ENCODE data around the gene DCDC2B.
A peak's percentile ranks its signal among the peaks of the same experiment; 100 is the strongest.

DCDC2B gene

DNA sequence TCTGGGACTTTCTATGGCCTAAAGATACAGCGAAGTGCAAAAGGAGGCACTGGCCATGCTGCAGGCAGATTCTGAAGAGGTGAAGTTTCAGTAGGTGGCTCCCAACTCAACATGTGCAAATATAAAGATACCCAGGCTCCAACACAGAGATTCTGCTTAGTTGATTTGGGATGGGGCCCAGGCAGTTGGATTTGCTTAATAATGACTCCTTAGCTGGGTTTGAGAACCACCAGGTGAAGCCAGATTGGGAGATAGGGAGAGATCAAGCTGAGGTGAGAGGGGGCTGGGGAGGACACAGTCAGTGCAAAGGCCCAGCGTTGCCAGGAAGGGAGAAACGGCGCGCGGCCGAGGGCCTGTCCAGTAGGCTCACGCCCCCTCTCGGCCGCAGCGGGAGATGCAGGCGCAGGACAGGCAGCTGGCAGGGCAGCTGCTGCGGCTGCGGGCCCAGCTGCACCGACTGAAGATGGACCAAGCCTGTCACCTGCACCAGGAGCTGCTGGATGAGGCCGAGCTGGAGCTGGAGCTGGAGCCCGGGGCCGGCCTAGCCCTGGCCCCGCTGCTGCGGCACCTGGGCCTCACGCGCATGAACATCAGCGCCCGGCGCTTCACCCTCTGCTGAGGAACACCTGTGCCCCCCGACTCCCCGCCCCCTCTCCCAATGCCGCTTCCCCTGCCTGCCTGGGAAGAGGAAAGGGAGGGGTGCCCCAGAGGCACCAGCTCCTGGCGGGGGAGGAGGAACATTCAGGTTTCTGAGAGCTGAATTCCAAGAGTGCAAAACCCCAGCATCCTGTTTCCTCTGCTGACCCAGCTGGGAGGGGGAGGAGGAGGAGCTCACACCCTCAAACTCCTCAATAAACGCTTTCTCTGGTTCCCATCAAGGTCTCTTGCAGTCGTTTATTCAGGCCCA, 39.3 kb downstream of the DCDC2B start:
- H3K9ac ChIP-seq (ENCODE audit: low read depth, low read length): peak overlapping the region; percentile 70
- no peaks in the 10 kb centered on the region for H3K9me3 ChIP-seq (ENCODE audit: insufficient read depth, low read length, severe bottlenecking)
- no peaks in the 10 kb centered on the region; the same call in 1 of the 2 replicates for H3K36me3 ChIP-seq (ENCODE audit: insufficient read depth, low read length)
- H3K79me2 ChIP-seq (ENCODE audit: insufficient read depth, low read length): peaks cover 25% of the 10 kb centered on the region
- H4K20me1 ChIP-seq (ENCODE audit: insufficient read depth, low read length): no peaks in the 10 kb centered on the region
- H3K4me1 ChIP-seq (ENCODE audit: insufficient read depth, low read length): peaks cover 63% of the 10 kb centered on the region
- H2AFZ ChIP-seq (ENCODE audit: low read depth, low read length): peak overlapping the region; percentile 28; the same call in 1 of the 2 replicates
- peak overlapping the region; percentile 41 for H3K4me2 ChIP-seq (ENCODE audit: insufficient read depth, low read length)
- H3K27ac ChIP-seq (ENCODE audit: low read length): peak overlapping the region; percentile 98
- H3K27me3 ChIP-seq (ENCODE audit: insufficient read depth, low read length, poor library complexity): no peaks in the 10 kb centered on the region
- DNase-seq: peak; percentile 86
- ATAC-seq (ENCODE audit: insufficient read depth, low read depth): peak; percentile 16
- no peak overlapping the region; a peak in 1 of 4 replicates for H3K4me3 ChIP-seq (ENCODE audit: low read depth in 1 of 2, low read length in 2 of 2)
- TF ChIP-seq, protein P1, sequence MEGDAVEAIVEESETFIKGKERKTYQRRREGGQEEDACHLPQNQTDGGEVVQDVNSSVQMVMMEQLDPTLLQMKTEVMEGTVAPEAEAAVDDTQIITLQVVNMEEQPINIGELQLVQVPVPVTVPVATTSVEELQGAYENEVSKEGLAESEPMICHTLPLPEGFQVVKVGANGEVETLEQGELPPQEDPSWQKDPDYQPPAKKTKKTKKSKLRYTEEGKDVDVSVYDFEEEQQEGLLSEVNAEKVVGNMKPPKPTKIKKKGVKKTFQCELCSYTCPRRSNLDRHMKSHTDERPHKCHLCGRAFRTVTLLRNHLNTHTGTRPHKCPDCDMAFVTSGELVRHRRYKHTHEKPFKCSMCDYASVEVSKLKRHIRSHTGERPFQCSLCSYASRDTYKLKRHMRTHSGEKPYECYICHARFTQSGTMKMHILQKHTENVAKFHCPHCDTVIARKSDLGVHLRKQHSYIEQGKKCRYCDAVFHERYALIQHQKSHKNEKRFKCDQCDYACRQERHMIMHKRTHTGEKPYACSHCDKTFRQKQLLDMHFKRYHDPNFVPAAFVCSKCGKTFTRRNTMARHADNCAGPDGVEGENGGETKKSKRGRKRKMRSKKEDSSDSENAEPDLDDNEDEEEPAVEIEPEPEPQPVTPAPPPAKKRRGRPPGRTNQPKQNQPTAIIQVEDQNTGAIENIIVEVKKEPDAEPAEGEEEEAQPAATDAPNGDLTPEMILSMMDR (IDR thresholded peaks at IDR 0.05; ENCODE audit: borderline replicate concordance, extremely low read depth, low read length, poor library complexity, severe bottlenecking): peak; percentile 48
- no peak for TF ChIP-seq EZH2 (IDR thresholded peaks at IDR 0.05; ENCODE audit: borderline replicate concordance, low read depth, low read length, severe bottlenecking)

DNA sequence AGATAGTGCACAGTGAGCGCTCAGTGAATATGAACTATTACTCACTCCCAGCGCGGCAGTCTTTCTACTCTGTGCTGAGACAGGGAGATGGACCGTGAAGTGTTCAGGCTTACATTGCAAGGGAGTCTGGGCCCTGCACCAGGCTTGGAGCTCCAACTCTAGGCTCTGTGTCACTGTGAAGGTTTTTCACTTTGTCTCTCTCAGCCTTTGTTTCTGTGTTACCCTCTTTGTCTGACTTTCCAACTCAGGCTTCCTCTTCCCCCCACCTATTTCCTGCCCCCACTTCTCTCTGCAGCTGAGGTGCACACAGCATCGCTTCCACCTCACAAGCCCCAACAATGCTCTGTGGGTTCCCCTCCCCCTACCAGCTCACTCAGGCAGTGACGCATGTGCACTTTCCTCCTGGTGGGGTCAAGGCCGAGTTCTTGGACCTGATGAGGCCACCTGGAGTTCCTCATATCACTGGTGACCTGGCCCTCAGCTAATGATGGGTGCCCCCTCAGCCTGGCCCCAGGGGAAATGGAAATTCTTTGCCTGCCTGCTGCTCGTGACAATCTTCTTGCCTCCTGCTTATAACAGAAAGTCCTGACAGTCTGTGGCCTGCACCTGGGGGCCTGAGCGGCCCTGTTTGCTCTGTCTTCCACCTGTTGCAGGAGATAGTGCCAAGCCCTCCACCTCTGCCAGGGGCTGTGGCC, 41.1 kb downstream of the DCDC2B start:
- Histone ChIP-seq H3K4me1 (ENCODE audit: insufficient read depth, low read length) (peaks cover 79% of the 10 kb centered on the region), H2AFZ (ENCODE audit: low read depth, low read length) (peak overlapping the region; percentile 63), H3K4me3 (ENCODE audit: low read depth in 1 of 2, low read length in 2 of 2) (peak overlapping the region in 1 of 2 experiments; percentile 63; a peak in 2 of 4 replicates), H3K4me2 (ENCODE audit: insufficient read depth, low read length) (peak overlapping the region; percentile 81), H3K36me3 (ENCODE audit: insufficient read depth, low read length) (peaks cover 5% of the 10 kb centered on the region; the same call in 1 of the 2 replicates), H3K9me3 (ENCODE audit: insufficient read depth, low read length, severe bottlenecking) (no peaks in the 10 kb centered on the region), H3K27me3 (ENCODE audit: insufficient read depth, low read length, poor library complexity) (no peaks in the 10 kb centered on the region), H3K9ac (ENCODE audit: low read depth, low read length) (peak overlapping the region; percentile 70), H3K27ac (ENCODE audit: low read length) (peak overlapping the region; percentile 98), H3K79me2 (ENCODE audit: insufficient read depth, low read length) (peaks cover 43% of the 10 kb centered on the region), H4K20me1 (ENCODE audit: insufficient read depth, low read length) (no peaks in the 10 kb centered on the region)
- ATAC-seq (ENCODE audit: insufficient read depth, low read depth) (peak; percentile 74), DNase-seq (peak; percentile 93)
- TF ChIP-seq, protein P1 (IDR thresholded peaks at IDR 0.05; ENCODE audit: borderline replicate concordance, extremely low read depth, low read length, poor library complexity, severe bottlenecking): no peak
- TF ChIP-seq EZH2 (IDR thresholded peaks at IDR 0.05; ENCODE audit: borderline replicate concordance, low read depth, low read length, severe bottlenecking): no peak

DNA sequence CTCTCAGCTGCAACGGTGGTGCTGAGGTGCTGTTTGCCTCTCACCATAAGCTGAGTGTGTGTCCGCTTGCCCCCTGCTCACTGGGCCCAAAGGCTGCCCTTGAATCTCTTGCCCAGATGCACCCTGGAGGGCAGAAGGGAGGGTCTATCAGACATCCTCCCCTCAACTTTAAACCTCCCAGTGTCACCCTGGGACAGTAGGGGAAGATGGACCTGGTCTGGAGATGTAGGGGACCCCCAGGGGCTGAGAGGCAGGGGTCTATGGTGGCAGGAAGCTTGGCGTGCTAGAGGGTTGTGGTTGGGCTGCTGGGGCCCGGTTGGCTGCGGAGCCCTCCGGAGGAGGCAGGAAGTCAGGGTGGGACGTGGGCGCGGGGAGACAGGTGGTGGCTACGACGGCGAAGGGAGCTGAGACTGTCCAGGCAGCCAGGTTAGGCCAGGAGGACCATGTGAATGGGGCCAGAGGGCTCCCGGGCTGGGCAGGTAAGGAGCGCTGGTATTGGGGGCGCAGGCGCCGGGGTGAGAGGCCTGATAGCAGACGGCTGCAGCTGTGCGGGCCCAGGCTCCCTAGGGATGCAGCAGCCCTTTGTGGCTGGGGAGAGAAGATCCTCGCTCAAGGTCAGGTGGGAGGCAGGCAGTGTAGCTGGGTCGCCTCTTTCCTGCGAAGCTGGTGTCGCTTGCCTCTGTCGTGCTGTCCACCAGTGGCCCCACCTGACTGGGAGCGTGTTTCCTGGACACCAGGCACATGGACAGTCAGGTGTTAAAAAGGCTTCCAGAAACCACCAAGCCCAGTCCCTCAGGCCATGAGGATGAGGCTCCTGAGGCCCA, 42.2 kb downstream of the DCDC2B start, which contains the start of gene LCK:
Gene LCK (plus strand): TSS at position 373 of the 824 bp plus-strand sequence. CDS start 23,065 bp downstream, outside the sequence.
- Histone ChIP-seq H4K20me1 (ENCODE audit: insufficient read depth, low read length) (no peaks in the 10 kb centered on the region), H3K9me3 (ENCODE audit: insufficient read depth, low read length, severe bottlenecking) (no peaks in the 10 kb centered on the region), H2AFZ (ENCODE audit: low read depth, low read length) (peak within 1 kb of the TSS; percentile 66), H3K4me2 (ENCODE audit: insufficient read depth, low read length) (peak within 1 kb of the TSS; percentile 81), H3K27ac (ENCODE audit: low read length) (peak within 1 kb of the TSS; percentile 98), H3K27me3 (ENCODE audit: insufficient read depth, low read length, poor library complexity) (no peaks in the 10 kb centered on the region), H3K4me3 (ENCODE audit: low read depth in 1 of 2, low read length in 2 of 2) (peak within 1 kb of the TSS; percentile 19 to 63), H3K79me2 (ENCODE audit: insufficient read depth, low read length) (peaks cover 54% of the 10 kb centered on the region), H3K9ac (ENCODE audit: low read depth, low read length) (peak within 1 kb of the TSS; percentile 70), H3K4me1 (ENCODE audit: insufficient read depth, low read length) (peaks cover 89% of the 10 kb centered on the region), H3K36me3 (ENCODE audit: insufficient read depth, low read length) (peaks cover 5% of the 10 kb centered on the region; the same call in 1 of the 2 replicates)
- no peak for TF ChIP-seq EZH2 (IDR thresholded peaks at IDR 0.05; ENCODE audit: borderline replicate concordance, low read depth, low read length, severe bottlenecking)
- TF ChIP-seq, protein P1 (IDR thresholded peaks at IDR 0.05; ENCODE audit: borderline replicate concordance, extremely low read depth, low read length, poor library complexity, severe bottlenecking): no peak
- DNase-seq: peak; percentile 87
- ATAC-seq (ENCODE audit: insufficient read depth, low read depth): peak; percentile 69

Measured in DND-41 (cell line).